ENCODE results near the gene TPSB2.
"Not testable (repeated sequence)": the region's sequence is repeated elsewhere in the genome, so short reads cannot be mapped to it uniquely, and the experiment has no call there.

Gene TPSB2

GRCh38 chr16:1193143-1193824 is 36.7 kb downstream of the TPSB2 start:
- ATAC-seq = peak; percentile 59
- TF ChIP-seq ZC3H10 (CRISPR knock-in tag; IDR thresholded peaks at IDR 0.05) (no peak), SNAI2 (CRISPR knock-in tag; IDR thresholded peaks at IDR 0.05) (no peak), ISL1 (CRISPR knock-in tag; IDR thresholded peaks at IDR 0.05) (no peak), ZNF8 (CRISPR knock-in tag; IDR thresholded peaks at IDR 0.05) (no peak), CSDC2 (CRISPR knock-in tag; IDR thresholded peaks at IDR 0.05) (no peak), TOX (CRISPR knock-in tag; IDR thresholded peaks at IDR 0.05; ENCODE audit: borderline replicate concordance) (no peak), ZNF70 (CRISPR knock-in tag; IDR thresholded peaks at IDR 0.05) (no peak), GLIS3 (CRISPR knock-in tag; IDR thresholded peaks at IDR 0.05) (no peak), CREB5 (CRISPR knock-in tag; IDR thresholded peaks at IDR 0.05; ENCODE audit: low read depth) (no peak), ESRRG (CRISPR knock-in tag; IDR thresholded peaks at IDR 0.05) (no peak), ZFP30 (CRISPR knock-in tag; IDR thresholded peaks at IDR 0.05) (no peak), PATZ1 (CRISPR knock-in tag; IDR thresholded peaks at IDR 0.05; ENCODE audit: borderline replicate concordance) (no peak), OSR1 (CRISPR knock-in tag; IDR thresholded peaks at IDR 0.05) (no peak), ZFP3 (CRISPR knock-in tag; IDR thresholded peaks at IDR 0.05) (no peak), PPARA (CRISPR knock-in tag; IDR thresholded peaks at IDR 0.05; ENCODE audit: borderline replicate concordance) (no peak), RARB (CRISPR knock-in tag; IDR thresholded peaks at IDR 0.05) (no peak), TCF4 (CRISPR knock-in tag; IDR thresholded peaks at IDR 0.05; ENCODE audit: borderline replicate concordance) (no peak), TSHZ2 (CRISPR knock-in tag; IDR thresholded peaks at IDR 0.05) (no peak)
- TF ChIP-seq, protein P1, sequence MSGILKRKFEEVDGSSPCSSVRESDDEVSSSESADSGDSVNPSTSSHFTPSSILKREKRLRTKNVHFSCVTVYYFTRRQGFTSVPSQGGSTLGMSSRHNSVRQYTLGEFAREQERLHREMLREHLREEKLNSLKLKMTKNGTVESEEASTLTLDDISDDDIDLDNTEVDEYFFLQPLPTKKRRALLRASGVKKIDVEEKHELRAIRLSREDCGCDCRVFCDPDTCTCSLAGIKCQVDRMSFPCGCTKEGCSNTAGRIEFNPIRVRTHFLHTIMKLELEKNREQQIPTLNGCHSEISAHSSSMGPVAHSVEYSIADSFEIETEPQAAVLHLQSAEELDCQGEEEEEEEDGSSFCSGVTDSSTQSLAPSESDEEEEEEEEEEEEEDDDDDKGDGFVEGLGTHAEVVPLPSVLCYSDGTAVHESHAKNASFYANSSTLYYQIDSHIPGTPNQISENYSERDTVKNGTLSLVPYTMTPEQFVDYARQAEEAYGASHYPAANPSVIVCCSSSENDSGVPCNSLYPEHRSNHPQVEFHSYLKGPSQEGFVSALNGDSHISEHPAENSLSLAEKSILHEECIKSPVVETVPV (CRISPR knock-in tag; IDR thresholded peaks at IDR 0.05) = no peak

GRCh38 chr16:1192384-1193073 is 37.5 kb downstream of the TPSB2 start:
- no peak for ATAC-seq
- TF ChIP-seq OSR1 (CRISPR knock-in tag; IDR thresholded peaks at IDR 0.05) (no peak), ESRRG (CRISPR knock-in tag; IDR thresholded peaks at IDR 0.05) (no peak), TCF4 (CRISPR knock-in tag; IDR thresholded peaks at IDR 0.05; ENCODE audit: borderline replicate concordance) (no peak), POU6F1 (CRISPR knock-in tag; IDR thresholded peaks at IDR 0.05; ENCODE audit: borderline replicate concordance, low read depth) (no peak), SNAI2 (CRISPR knock-in tag; IDR thresholded peaks at IDR 0.05) (no peak), BACH2 (CRISPR knock-in tag; IDR thresholded peaks at IDR 0.05; ENCODE audit: borderline replicate concordance) (no peak), ARNTL (CRISPR knock-in tag; IDR thresholded peaks at IDR 0.05; ENCODE audit: borderline replicate concordance, low read depth) (no peak), RARB (CRISPR knock-in tag; IDR thresholded peaks at IDR 0.05) (no peak), ZNF8 (CRISPR knock-in tag; IDR thresholded peaks at IDR 0.05) (no peak), TSHZ2 (CRISPR knock-in tag; IDR thresholded peaks at IDR 0.05) (no peak), ZNF565 (CRISPR knock-in tag; conservative IDR thresholded peaks at IDR 0.05; ENCODE audit: low read depth) (no peak), TOX (CRISPR knock-in tag; IDR thresholded peaks at IDR 0.05; ENCODE audit: borderline replicate concordance) (no peak), ZC3H10 (CRISPR knock-in tag; IDR thresholded peaks at IDR 0.05) (no peak), CSDC2 (CRISPR knock-in tag; IDR thresholded peaks at IDR 0.05) (no peak), CREB5 (CRISPR knock-in tag; IDR thresholded peaks at IDR 0.05; ENCODE audit: low read depth) (no peak), GLIS3 (CRISPR knock-in tag; IDR thresholded peaks at IDR 0.05) (no peak), ZFP3 (CRISPR knock-in tag; IDR thresholded peaks at IDR 0.05) (no peak)

- not testable (repeated sequence) for ATAC-seq
Observed at GRCh38 chr16:1190789-1191188, 39.2 kb downstream of the TPSB2 start.

All from SK-N-SH treated with all-trans-retinoic acid at 6 μM for 48 hours (cell line).